Epithelial cell of esophagus (primary cell): ENCODE data around the gene ZNF213.
A peak's percentile ranks its signal among the peaks of the same experiment; 100 is the strongest.
"Not testable (repeated sequence)": the region's sequence is repeated elsewhere in the genome, so short reads cannot be mapped to it uniquely, and the experiment has no call there.

ENCODE experiments used
- DNase-seq: peaks from one replicate; pipeline ENCODE4 v3.0.0; 2010; ENCODE audit warnings: low read depth
- H3K4me3 ChIP-seq: 2 replicates; pipeline ENCODE4 v1.5.1; 2011; ENCODE audit warnings: mild to moderate bottlenecking, low read length, control low read depth
- CTCF ChIP-seq: IDR thresholded peaks from 2 replicates; pipeline ENCODE4 v1.5.1; 2011; ENCODE audit warnings: low read depth, mild to moderate bottlenecking, low read length, control low read depth, inconsistent platforms; ENCODE audit not compliant: insufficient read depth; ENCODE audit errors: missing control alignments

The ZNF213 gene

GRCh38 chr16:3175157-3176093 is 40.6 kb downstream of the ZNF213 start:
- peak overlapping the region; percentile 4 for H3K4me3 ChIP-seq
- TF ChIP-seq CTCF, result no peak
- DNase-seq, result peak; percentile 70

- no peak for DNase-seq
- no peak for TF ChIP-seq CTCF
- H3K4me3 ChIP-seq, result no peak overlapping the region
These were observed 44.8 kb downstream of the ZNF213 start for GRCh38 chr16:3179651-3180050.

GRCh38 chr16:3180445-3180878 is 45.6 kb downstream of the ZNF213 start:
- DNase-seq, result peak; percentile 50
- TF ChIP-seq CTCF, result no peak
- H3K4me3 ChIP-seq, result no peak overlapping the region

GRCh38 chr16:3182293-3182607 is 47.4 kb downstream of the ZNF213 start:
- not testable (repeated sequence) for DNase-seq, H3K4me3 ChIP-seq

- H3K4me3 ChIP-seq, result peak overlapping the region; percentile 58
- peak; percentile 9 for TF ChIP-seq CTCF
- DNase-seq, result peak; percentile 66
These were observed 48.0 kb downstream of the ZNF213 start for GRCh38 chr16:3182608-3183444.

GRCh38 chr16:3183445-3184139 is 48.8 kb downstream of the ZNF213 start:
- no peak for TF ChIP-seq CTCF
- H3K4me3 ChIP-seq, result peak overlapping the region; percentile 58
- DNase-seq, result no peak

GRCh38 chr16:3186946-3187690 is 52.3 kb downstream of the ZNF213 start:
- no peak overlapping the region for H3K4me3 ChIP-seq
- DNase-seq, result no peak
- no peak for TF ChIP-seq CTCF
